H54 (cell line): ENCODE measurements around the gene ANKRD49.

ENCODE experiments used
- DNase-seq: peaks from one replicate; pipeline ENCODE4 v3.0.0; 2011; ENCODE audit warnings: low spot score, mixed read lengths; ENCODE audit not compliant: insufficient read length
- FAIRE-seq: peaks from 3 replicates; lab custom pipeline; 2011; peaks lifted over from hg19 to GRCh38; lab: Jason Lieb, UNC
- POLR2A ChIP-seq: IDR thresholded peaks from 2 replicates; pipeline ENCODE4 v1.6.1; 2011; ENCODE audit warnings: low read depth, mild to moderate bottlenecking, low read length

The ANKRD49 gene

DNA sequence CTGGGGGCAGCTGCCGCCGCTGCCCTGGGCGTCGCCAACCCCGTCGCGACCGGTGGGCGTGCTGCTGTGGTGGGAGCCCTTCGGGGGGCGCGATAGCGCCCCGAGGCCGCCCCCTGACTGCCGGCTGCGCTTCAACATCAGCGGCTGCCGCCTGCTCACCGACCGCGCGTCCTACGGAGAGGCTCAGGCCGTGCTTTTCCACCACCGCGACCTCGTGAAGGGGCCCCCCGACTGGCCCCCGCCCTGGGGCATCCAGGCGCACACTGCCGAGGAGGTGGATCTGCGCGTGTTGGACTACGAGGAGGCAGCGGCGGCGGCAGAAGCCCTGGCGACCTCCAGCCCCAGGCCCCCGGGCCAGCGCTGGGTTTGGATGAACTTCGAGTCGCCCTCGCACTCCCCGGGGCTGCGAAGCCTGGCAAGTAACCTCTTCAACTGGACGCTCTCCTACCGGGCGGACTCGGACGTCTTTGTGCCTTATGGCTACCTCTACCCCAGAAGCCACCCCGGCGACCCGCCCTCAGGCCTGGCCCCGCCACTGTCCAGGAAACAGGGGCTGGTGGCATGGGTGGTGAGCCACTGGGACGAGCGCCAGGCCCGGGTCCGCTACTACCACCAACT is 51.0 kb downstream of the ANKRD49 start:
- no peak for FAIRE-seq
- TF ChIP-seq POLR2A: no peak
- no peak for DNase-seq

DNA sequence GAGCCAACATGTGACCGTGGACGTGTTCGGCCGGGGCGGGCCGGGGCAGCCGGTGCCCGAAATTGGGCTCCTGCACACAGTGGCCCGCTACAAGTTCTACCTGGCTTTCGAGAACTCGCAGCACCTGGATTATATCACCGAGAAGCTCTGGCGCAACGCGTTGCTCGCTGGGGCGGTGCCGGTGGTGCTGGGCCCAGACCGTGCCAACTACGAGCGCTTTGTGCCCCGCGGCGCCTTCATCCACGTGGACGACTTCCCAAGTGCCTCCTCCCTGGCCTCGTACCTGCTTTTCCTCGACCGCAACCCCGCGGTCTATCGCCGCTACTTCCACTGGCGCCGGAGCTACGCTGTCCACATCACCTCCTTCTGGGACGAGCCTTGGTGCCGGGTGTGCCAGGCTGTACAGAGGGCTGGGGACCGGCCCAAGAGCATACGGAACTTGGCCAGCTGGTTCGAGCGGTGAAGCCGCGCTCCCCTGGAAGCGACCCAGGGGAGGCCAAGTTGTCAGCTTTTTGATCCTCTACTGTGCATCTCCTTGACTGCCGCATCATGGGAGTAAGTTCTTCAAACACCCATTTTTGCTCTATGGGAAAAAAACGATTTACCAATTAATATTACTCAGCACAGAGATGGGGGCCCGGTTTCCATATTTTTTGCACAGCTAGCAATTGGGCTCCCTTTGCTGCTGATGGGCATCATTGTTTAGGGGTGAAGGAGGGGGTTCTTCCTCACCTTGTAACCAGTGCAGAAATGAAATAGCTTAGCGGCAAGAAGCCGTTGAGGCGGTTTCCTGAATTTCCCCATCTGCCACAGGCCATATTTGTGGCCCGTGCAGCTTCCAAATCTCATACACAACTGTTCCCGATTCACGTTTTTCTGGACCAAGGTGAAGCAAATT is 51.7 kb downstream of the ANKRD49 start:
- FAIRE-seq (no peak), DNase-seq (no peak)
- no peak for TF ChIP-seq POLR2A

DNA sequence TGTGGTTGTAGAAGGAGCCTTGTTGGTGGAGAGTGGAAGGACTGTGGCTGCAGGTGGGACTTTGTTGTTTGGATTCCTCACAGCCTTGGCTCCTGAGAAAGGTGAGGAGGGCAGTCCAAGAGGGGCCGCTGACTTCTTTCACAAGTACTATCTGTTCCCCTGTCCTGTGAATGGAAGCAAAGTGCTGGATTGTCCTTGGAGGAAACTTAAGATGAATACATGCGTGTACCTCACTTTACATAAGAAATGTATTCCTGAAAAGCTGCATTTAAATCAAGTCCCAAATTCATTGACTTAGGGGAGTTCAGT is 52.3 kb downstream of the ANKRD49 start:
- TF ChIP-seq POLR2A: no peak
- DNase-seq (no peak), FAIRE-seq (no peak)

DNA sequence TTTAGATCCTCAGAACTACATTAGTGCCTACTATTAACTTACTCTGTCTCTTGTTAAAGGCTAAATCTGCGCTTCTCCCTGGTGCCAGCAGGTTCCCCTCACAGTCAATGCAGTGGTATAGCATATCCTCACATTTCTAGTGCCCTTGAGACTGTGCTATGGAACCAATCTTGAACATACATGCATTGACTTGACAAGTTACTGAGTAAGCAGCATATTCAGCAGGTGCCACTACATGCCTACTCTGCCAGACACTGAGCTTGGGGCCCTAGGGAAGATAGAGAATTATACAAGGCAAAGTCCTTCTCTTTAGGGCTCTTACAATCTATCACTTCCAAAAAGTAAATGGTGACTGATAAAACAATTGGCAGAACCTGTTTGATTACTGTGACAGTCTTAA is 53.1 kb downstream of the ANKRD49 start:
- TF ChIP-seq POLR2A: no peak
- no peak for DNase-seq
- FAIRE-seq: no peak

DNA sequence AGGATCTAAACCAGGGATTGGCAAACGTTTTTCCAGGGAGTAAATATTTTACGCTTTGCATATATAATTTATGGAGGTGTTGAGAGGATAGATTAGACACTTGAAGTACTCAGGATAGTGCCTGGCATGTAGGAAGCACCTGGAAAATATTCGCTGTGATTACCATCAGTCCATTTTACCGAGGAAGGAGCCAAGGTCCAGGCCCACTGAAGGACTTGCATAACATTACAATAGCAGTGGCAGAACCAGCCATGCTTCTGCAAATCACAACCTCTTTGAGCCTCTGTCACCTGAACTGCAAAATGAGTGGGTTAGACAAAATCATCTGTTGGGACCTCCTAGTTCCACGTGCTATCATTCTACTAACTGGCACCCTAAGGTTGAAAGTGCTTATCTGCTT is 55.4 kb downstream of the ANKRD49 start:
- no peak for FAIRE-seq
- no peak for TF ChIP-seq POLR2A

More for the DNA sequence above, 55.4 kb downstream of the ANKRD49 start:
- no peak for DNase-seq
